ENCODE data around the gene C14orf180. TPM values are rescaled to one million over a fixed set of nuclear protein-coding genes. Genes with fewer than 3 reads are reported as not detected.

The C14orf180 gene
- total RNA-seq, 1 donor from 2014 or later = 44.1 TPM

DNA sequence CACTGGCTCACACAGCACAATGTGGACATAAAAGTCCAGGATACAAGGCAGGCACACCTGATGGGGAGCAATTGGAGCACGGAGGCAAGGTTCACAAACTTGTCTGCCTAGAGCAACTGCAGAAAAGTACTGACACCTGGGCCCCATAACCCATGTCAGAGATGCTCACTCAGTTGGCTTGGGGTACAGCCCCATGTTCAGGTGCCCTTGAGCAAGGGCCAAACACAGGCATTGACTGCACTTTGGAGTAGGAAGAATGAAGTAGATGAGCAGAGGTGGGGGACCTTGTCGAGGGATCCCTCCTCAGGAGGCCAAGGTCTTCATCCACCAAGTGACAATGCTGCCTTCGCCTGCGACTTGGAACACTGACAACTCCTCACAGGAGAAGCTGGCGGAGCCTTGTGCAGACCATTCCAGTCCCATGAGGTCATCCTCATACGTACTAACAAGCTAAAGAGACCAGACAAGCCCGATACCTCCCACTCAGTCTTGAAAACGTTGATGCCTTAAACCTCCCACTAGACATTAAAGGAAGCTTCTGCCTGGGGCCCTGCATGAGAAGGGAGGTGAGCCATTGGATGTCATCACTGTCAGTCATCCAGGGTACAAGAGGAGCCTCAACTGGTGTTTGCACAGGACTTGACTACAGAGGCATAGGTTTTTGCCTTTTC lies 42.5 kb upstream of the C14orf180 start:
- H3K27me3 ChIP-seq (ENCODE audit: low read depth) = peaks cover 35% of the 10 kb centered on the region
- no peaks in the 10 kb centered on the region for H3K36me3 ChIP-seq
- no peak overlapping the region for H3K27ac ChIP-seq (replicated peaks)
- intact Hi-C loops (cut with micrococcal nuclease) = no loop called here
- no peak overlapping the region for H3K4me3 ChIP-seq
- H3K4me1 ChIP-seq = peaks cover 9% of the 10 kb centered on the region
- TF ChIP-seq, protein P1, sequence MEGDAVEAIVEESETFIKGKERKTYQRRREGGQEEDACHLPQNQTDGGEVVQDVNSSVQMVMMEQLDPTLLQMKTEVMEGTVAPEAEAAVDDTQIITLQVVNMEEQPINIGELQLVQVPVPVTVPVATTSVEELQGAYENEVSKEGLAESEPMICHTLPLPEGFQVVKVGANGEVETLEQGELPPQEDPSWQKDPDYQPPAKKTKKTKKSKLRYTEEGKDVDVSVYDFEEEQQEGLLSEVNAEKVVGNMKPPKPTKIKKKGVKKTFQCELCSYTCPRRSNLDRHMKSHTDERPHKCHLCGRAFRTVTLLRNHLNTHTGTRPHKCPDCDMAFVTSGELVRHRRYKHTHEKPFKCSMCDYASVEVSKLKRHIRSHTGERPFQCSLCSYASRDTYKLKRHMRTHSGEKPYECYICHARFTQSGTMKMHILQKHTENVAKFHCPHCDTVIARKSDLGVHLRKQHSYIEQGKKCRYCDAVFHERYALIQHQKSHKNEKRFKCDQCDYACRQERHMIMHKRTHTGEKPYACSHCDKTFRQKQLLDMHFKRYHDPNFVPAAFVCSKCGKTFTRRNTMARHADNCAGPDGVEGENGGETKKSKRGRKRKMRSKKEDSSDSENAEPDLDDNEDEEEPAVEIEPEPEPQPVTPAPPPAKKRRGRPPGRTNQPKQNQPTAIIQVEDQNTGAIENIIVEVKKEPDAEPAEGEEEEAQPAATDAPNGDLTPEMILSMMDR (IDR thresholded peaks at IDR 0.05; ENCODE audit: borderline replicate concordance) = no peak
- DNase-seq = no peak
- H3K9me3 ChIP-seq (replicated peaks) = peaks cover 4% of the 10 kb centered on the region

DNA sequence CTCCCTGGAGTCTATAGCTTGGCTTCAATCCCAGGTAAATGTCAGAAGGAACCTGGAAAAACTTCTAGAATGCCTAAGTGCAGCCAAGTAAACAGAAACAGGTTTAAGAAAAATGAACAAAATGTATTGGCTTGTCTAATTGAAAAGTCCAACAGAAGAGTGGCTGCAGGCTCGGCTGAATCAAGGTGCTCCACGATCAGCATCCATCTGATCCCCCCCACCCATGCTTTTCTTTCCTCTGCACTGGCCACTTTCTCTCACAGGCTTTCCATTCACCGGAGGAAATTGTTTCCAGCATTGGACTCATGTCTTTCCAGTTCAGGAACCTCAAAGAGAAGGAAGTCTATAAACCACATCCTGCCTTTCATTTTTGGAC lies 42.0 kb upstream of the C14orf180 start:
- no peak overlapping the region for H3K4me3 ChIP-seq
- TF ChIP-seq, protein P1 (IDR thresholded peaks at IDR 0.05; ENCODE audit: borderline replicate concordance) = no peak
- no peak for DNase-seq
- peaks cover 4% of the 10 kb centered on the region for H3K9me3 ChIP-seq (replicated peaks)
- H3K4me1 ChIP-seq = peaks cover 5% of the 10 kb centered on the region
- intact Hi-C loops (cut with micrococcal nuclease) = no loop called here
- H3K27me3 ChIP-seq (ENCODE audit: low read depth) = peaks cover 38% of the 10 kb centered on the region
- no peaks in the 10 kb centered on the region for H3K36me3 ChIP-seq
- no peak overlapping the region for H3K27ac ChIP-seq (replicated peaks)

DNA sequence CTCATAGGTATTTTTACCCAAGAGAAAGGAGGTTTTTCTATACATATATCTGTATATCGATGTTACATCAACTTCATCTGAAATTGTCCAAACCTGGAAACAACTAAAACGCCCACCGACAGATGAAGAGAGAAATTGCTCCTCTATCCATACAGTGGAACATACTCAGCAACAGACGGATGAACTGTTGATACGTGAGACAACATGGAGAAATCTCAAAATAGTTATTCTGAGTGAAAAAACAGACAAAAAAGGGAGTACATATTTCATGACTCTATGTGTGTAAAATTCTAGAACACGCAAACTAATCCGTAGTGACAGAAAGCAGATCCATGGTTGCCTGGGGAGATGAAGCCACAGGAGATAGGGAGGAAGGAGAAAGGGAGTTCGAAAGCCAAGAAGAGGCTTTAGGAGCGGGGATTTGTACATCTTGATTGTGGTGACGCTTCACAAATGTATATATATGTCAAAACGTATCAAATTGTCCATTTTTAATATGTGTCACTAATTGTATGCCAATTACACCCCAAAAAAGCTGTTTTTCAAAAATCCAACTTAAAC lies 37.6 kb upstream of the C14orf180 start:
- no peak overlapping the region for H3K4me3 ChIP-seq
- peaks cover 12% of the 10 kb centered on the region for H3K4me1 ChIP-seq
- TF ChIP-seq, protein P1 (IDR thresholded peaks at IDR 0.05; ENCODE audit: borderline replicate concordance) = no peak
- no peaks in the 10 kb centered on the region for H3K36me3 ChIP-seq
- no peaks in the 10 kb centered on the region for H3K9me3 ChIP-seq (replicated peaks)
- no peak for DNase-seq
- intact Hi-C loops (cut with micrococcal nuclease) = no loop called here
- H3K27ac ChIP-seq (replicated peaks) = no peak overlapping the region
- peaks cover 68% of the 10 kb centered on the region for H3K27me3 ChIP-seq (ENCODE audit: low read depth)

DNA sequence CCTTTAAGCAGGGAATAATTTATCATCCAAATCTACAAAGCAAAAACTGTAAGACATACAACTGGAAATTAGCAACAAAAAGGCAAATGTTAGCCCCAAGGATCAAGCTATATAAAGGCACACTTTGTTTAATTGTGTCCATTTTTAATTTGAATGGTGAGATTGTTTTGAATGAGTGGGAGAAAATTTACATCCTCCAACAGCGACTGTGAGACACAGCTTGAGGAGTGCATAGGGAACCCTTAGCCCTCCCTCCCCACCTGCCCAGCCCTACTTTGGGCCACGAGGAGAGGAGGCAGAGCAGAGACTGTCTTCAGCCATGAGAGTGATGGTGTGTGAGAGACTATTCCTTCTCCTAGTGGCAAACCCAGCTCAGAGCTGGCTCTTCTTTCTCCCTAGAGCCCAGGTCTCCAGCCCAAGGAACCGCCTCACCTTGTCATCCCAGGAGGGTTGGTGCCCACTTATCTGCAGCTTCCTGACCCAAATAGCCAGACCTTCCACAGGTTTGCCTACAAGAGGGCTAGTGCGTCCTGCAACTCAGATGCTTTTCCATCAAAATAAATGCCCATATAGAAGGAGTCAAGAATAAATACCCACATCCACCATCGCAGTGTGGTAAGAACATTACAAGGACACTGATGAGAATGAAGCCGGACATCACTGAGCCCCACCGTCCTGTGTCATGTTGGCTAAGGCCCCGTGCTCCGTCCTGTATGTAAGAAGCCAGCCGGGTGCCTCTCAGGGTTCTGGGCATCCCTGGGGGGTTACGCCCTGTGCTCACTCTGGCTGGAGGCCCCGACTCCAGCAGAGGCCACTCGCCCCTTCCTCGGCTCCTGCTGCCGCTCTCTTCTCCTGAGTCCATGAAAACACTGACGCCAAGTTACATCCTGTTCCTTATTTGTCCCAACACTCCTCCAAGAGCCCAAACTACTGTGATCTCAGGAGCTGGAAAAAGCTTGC lies 36.4 kb upstream of the C14orf180 start:
- DNase-seq = no peak
- peaks cover 7% of the 10 kb centered on the region for H3K4me1 ChIP-seq
- H3K27ac ChIP-seq (replicated peaks) = no peak overlapping the region
- intact Hi-C loops (cut with micrococcal nuclease) = no loop called here
- TF ChIP-seq, protein P1 (IDR thresholded peaks at IDR 0.05; ENCODE audit: borderline replicate concordance) = no peak
- H3K4me3 ChIP-seq = no peak overlapping the region
- H3K27me3 ChIP-seq (ENCODE audit: low read depth) = peaks cover 72% of the 10 kb centered on the region
- no peaks in the 10 kb centered on the region for H3K36me3 ChIP-seq
- no peaks in the 10 kb centered on the region for H3K9me3 ChIP-seq (replicated peaks)

DNA sequence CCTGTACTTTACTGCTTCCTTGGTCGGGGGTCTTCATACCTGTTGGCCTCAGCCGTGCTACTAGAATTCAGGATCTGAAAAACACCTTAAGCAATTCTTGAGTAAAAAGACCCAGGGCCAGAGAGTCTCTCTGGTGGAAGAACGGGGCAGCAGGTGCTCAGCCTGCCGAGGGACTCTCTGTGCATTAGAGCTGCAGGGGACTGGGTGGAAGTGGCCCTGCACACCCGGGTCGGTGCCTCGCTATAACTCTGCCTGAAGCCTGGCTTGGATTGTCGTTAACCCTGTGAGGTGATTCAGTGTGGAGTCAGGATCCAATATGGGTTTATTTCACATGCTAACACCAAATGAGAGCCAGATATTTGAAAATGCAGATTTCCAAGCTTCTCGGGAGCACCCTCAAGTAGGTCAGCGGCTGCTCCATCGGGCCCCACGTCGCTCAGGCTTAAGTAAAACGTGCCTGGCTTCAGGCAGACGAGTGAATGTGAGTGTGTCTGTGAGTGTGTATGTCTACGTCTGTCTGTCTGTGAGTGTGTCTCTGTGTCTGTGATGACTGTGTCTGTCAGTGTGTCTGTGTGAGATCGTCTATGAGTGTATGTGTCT lies 35.1 kb upstream of the C14orf180 start:
- peaks cover 7% of the 10 kb centered on the region for H3K4me1 ChIP-seq
- H3K36me3 ChIP-seq = no peaks in the 10 kb centered on the region
- no peaks in the 10 kb centered on the region for H3K9me3 ChIP-seq (replicated peaks)
- H3K4me3 ChIP-seq = no peak overlapping the region
- no peak for DNase-seq
- H3K27me3 ChIP-seq (ENCODE audit: low read depth) = peaks cover 75% of the 10 kb centered on the region
- H3K27ac ChIP-seq (replicated peaks) = no peak overlapping the region
- TF ChIP-seq, protein P1 (IDR thresholded peaks at IDR 0.05; ENCODE audit: borderline replicate concordance) = no peak
- intact Hi-C loops (cut with micrococcal nuclease) = no loop called here
